ENCODE results near the gene ASXL3. TPM values are rescaled to one million over a fixed set of nuclear protein-coding genes. Genes with fewer than 3 reads are reported as not detected.

Gene ASXL3
- total RNA-seq (0.27 and 1.7 TPM in 2 replicates), polyA plus RNA-seq (0.07 and 0.13 TPM in 2 replicates), polyA minus RNA-seq (0.57 and 0.90 TPM in 2 replicates), Bru-seq, nascent RNA (percentile 35 among the genes with signal in this experiment), BruChase-seq, experiment 1, labeled RNA remaining after a 6-hour chase (percentile 22 among the genes with signal in this experiment), BruChase-seq, experiment 2, labeled RNA remaining after a 2-hour chase (percentile 35 among the genes with signal in this experiment)
- 0.08 and 0.14 TPM in 2 replicates for polyA plus RNA-seq (2011; cell fraction: cytosol; rRNA removed)
- polyA plus RNA-seq (2011; cell fraction: nucleus; rRNA removed): 0.43 and 0.59 TPM in 2 replicates
- polyA plus RNA-seq (2012): 0.10 and 0.31 TPM in 2 replicates
- polyA minus RNA-seq (2011; cell fraction: cytosol; rRNA and poly(A)+ RNA removed): not detected
- polyA minus RNA-seq (2011; cell fraction: nucleus; rRNA and poly(A)+ RNA removed): 3.1 and 5.9 TPM in 2 replicates
- long read RNA-seq: 0 reads

DNA sequence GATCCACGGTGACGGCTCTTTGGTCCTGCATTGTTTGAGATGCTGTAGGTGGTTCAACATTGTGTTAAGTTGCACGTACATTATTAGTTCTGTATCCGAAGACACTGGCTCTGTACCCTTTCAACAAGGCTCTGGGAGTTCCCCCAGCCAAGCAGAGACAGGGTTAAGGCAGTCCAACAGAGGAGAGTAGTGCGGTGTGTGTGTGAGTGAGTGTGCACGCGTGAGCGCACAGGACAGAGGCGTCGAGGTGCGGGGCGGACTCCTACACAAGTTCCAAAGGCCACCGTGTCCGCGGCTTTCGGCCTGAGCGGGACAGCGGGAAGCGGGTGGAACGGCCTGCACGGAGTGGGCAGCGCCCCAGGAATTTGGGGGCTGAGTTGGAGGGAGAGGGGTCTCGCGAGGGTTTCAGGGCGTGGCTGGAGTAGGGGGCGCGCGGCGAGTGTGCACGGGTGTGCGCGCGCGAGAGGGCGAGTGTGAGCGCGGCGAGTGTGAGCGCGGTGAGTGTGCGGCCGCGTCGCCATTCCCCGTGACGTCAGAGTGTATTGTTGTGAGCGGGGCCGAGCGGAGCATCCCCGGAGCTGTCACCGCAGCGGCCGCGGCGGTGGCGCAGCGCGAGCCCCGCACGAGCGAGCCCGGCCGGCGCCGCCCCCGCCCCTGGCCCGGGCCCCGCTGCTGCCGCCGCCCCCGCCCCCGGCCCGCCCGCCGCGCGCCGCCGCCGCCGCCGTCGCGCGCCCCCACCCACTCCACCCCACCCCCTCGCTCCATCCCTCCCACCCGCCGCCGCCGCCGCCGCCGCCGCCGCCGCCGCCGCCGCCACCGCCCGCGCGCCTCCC is at the start of gene ASXL3:
Gene ASXL3 (plus strand): TSS at position 535 of the 833 bp plus-strand sequence. CDS start 413 bp downstream, outside the sequence.
- Histone ChIP-seq H3K79me2 (ENCODE audit: control insufficient read depth, insufficient read depth, low read length) (no peaks in the 10 kb centered on the region), H3K9ac (replicated peaks; ENCODE audit: extremely low read depth, insufficient read depth, low read length) (peak within 1 kb of the TSS; percentile 42), H3K9me1 (replicated peaks; ENCODE audit: control insufficient read depth, extremely low read depth, insufficient read depth, low read length) (no peaks in the 10 kb centered on the region), H3K4me3 (replicated peaks in 1 of 3; ENCODE audit: insufficient read depth in 1 of 3, low read depth in 1 of 3, low read length in 3 of 3) (peak within 1 kb of the TSS; percentile 43 to 49 (median 44)), H3K4me1 (ENCODE audit: control insufficient read depth, extremely low read depth, insufficient read depth, low read length) (peaks cover 4% of the 10 kb centered on the region), H3K27ac (ENCODE audit: insufficient read depth, low read depth, low read length) (no peak within 1 kb of the TSS), H4K20me1 (replicated peaks; ENCODE audit: control insufficient read depth, extremely low read depth, insufficient read depth, low read length) (no peaks in the 10 kb centered on the region), H3K36me3 (ENCODE audit: control insufficient read depth in 2 of 2, extremely low read depth in 1 of 2, insufficient read depth in 2 of 2, low read length in 2 of 2) (no peaks in the 10 kb centered on the region), H3K4me2 (ENCODE audit: insufficient read depth, low read length) (peak within 1 kb of the TSS; percentile 78), H3K27me3 (ENCODE audit: control insufficient read depth in 2 of 2, insufficient read depth in 2 of 2, low read length in 2 of 2) (peaks cover 22 to 54% of the 10 kb centered on the region in 2 experiments), H3K9me3 (replicated peaks; ENCODE audit: control insufficient read depth, insufficient read depth, low read length) (no peaks in the 10 kb centered on the region), H2AFZ (ENCODE audit: low read depth, low read length) (peak within 1 kb of the TSS; percentile 95)
- intact Hi-C loops (cut with micrococcal nuclease): loop anchor here (5.0 kb wide), 1 partner anchor 89 kb away; no protein-coding TSS in a partner anchor
- DNase-seq (ENCODE audit: low read depth, low spot score) (peak; percentile 45), FAIRE-seq (no peak)
- ChIA-PET CTCF (no interaction called here), POLR2A (no interaction called here)
- no TSS peak for BruUV-seq (replicated peaks)
- dilution Hi-C loops (cut with MboI; ENCODE audit: extremely low pct_ligation_motif_present, low sequenced_read_pairs): no loop called here
- TF ChIP-seq POLR2A (IDR thresholded peaks at IDR 0.05; ENCODE audit: low read depth, low read length): no peak
- no peak for TF ChIP-seq FOS (IDR thresholded peaks at IDR 0.05; ENCODE audit: borderline replicate concordance, insufficient read depth, low read length)
- no peak for TF ChIP-seq MYC (IDR thresholded peaks at IDR 0.05; ENCODE audit: low read depth, low read length)
- TF ChIP-seq POLR2AphosphoS5 (IDR thresholded peaks at IDR 0.05; ENCODE audit: insufficient read depth, low read depth, low read length): no peak
- TF ChIP-seq JUN (IDR thresholded peaks at IDR 0.05; ENCODE audit: borderline replicate concordance, insufficient read depth, insufficient read length, low read depth): no peak
- no peak for TF ChIP-seq GATA2 (IDR thresholded peaks at IDR 0.05; ENCODE audit: insufficient read depth, insufficient read length, low read depth, low read length)
- no peak for TF ChIP-seq EZH2 (IDR thresholded peaks at IDR 0.05; ENCODE audit: borderline replicate concordance, low read depth, low read length, severe bottlenecking)
- TF ChIP-seq, protein P1, sequence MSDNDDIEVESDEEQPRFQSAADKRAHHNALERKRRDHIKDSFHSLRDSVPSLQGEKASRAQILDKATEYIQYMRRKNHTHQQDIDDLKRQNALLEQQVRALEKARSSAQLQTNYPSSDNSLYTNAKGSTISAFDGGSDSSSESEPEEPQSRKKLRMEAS (IDR thresholded peaks at IDR 0.05; ENCODE audit: insufficient read depth, insufficient read length): no peak
- TF ChIP-seq, protein P2, sequence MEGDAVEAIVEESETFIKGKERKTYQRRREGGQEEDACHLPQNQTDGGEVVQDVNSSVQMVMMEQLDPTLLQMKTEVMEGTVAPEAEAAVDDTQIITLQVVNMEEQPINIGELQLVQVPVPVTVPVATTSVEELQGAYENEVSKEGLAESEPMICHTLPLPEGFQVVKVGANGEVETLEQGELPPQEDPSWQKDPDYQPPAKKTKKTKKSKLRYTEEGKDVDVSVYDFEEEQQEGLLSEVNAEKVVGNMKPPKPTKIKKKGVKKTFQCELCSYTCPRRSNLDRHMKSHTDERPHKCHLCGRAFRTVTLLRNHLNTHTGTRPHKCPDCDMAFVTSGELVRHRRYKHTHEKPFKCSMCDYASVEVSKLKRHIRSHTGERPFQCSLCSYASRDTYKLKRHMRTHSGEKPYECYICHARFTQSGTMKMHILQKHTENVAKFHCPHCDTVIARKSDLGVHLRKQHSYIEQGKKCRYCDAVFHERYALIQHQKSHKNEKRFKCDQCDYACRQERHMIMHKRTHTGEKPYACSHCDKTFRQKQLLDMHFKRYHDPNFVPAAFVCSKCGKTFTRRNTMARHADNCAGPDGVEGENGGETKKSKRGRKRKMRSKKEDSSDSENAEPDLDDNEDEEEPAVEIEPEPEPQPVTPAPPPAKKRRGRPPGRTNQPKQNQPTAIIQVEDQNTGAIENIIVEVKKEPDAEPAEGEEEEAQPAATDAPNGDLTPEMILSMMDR (IDR thresholded peaks at IDR 0.05; ENCODE audit: extremely low read depth in 1 of 2, insufficient read depth in 1 of 2, low read depth in 1 of 2, low read length in 2 of 2): no peak
